ENCODE results near the gene IQCB1.
"Not testable (repeated sequence)": the region's sequence is repeated elsewhere in the genome, so short reads cannot be mapped to it uniquely, and the experiment has no call there.

IQCB1 gene

GRCh38 chr3:121747976-121748375 lies 86.9 kb downstream of the IQCB1 start:
- DNase-seq (ENCODE audit: low spot score): no peak

- not testable (repeated sequence) for DNase-seq (ENCODE audit: low spot score)
These were observed 91.8 kb downstream of the IQCB1 start for GRCh38 chr3:121743106-121743505.

GRCh38 chr3:121740896-121741295 lies 94.0 kb downstream of the IQCB1 start:
- no peak for DNase-seq (ENCODE audit: low spot score)

GRCh38 chr3:121739902-121740301 lies 95.0 kb downstream of the IQCB1 start:
- DNase-seq (ENCODE audit: low spot score): no peak

GRCh38 chr3:121737644-121738043 lies 97.2 kb downstream of the IQCB1 start:
- no peak for DNase-seq (ENCODE audit: low spot score)

GRCh38 chr3:121736112-121736511 lies 98.7 kb downstream of the IQCB1 start:
- DNase-seq (ENCODE audit: low spot score): no peak

GRCh38 chr3:121735047-121735696 lies 99.7 kb downstream of the IQCB1 start:
- no peak for DNase-seq (ENCODE audit: low spot score)

- no peak for DNase-seq (ENCODE audit: low spot score)
These were observed 103.7 kb downstream of the IQCB1 start for GRCh38 chr3:121730940-121731687.

GRCh38 chr3:121724130-121724529 lies 110.7 kb downstream of the IQCB1 start:
- no peak for DNase-seq (ENCODE audit: low spot score)

GRCh38 chr3:121723485-121723884 lies 111.4 kb downstream of the IQCB1 start:
- DNase-seq (ENCODE audit: low spot score): no peak

- DNase-seq (ENCODE audit: low spot score): no peak
These were observed 112.4 kb downstream of the IQCB1 start for GRCh38 chr3:121722411-121722810.

- no peak for DNase-seq (ENCODE audit: low spot score)
These were observed 114.7 kb downstream of the IQCB1 start for GRCh38 chr3:121720163-121720562.
